Astrocyte (in vitro differentiated cells and primary cell): ENCODE results near the gene PNKP.

ENCODE experiments used
- EZH2 ChIP-seq: IDR thresholded peaks from 2 replicates; pipeline ENCODE4 v1.6.1; 2012; ENCODE audit warnings: mild to moderate bottlenecking, low read length, inconsistent platforms; ENCODE audit not compliant: insufficient read depth
- TF ChIP-seq, protein P1 (sequence below): IDR thresholded peaks from 2 replicates; pipeline ENCODE4 v1.5.1; 2011; ENCODE audit warnings: low read depth, mild to moderate bottlenecking, inconsistent platforms, low read length, moderate library complexity; ENCODE audit not compliant: insufficient read depth

DNA sequence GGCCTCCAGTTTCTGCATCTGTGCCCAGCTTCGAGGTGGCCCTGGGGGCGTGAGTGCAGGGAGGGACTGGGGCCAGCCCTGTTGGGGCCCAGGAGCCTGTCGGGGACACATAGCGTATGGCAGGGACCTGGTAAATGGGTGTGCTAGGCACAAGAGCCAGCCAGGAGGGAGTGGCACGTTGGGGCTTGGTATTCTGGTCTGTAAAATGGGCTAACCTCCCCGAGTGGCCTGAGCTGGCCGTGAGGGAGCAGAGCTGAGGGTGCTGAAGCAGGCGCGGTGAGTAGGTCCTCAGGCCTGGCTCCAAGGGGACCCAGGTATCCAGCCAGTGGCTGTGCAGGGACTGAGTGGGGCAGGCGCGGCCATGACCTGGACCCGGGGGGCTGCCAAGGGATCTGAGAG, 12.1 kb downstream of the PNKP start:
- TF ChIP-seq, protein P1, sequence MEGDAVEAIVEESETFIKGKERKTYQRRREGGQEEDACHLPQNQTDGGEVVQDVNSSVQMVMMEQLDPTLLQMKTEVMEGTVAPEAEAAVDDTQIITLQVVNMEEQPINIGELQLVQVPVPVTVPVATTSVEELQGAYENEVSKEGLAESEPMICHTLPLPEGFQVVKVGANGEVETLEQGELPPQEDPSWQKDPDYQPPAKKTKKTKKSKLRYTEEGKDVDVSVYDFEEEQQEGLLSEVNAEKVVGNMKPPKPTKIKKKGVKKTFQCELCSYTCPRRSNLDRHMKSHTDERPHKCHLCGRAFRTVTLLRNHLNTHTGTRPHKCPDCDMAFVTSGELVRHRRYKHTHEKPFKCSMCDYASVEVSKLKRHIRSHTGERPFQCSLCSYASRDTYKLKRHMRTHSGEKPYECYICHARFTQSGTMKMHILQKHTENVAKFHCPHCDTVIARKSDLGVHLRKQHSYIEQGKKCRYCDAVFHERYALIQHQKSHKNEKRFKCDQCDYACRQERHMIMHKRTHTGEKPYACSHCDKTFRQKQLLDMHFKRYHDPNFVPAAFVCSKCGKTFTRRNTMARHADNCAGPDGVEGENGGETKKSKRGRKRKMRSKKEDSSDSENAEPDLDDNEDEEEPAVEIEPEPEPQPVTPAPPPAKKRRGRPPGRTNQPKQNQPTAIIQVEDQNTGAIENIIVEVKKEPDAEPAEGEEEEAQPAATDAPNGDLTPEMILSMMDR: no peak
- no peak for TF ChIP-seq EZH2
